ENCODE measurements around the gene MEGF8.
"Not testable (repeated sequence)": the region's sequence is repeated elsewhere in the genome, so short reads cannot be mapped to it uniquely, and the experiment has no call there.

Gene MEGF8

GRCh38 chr19:42306646-42307045 lies 18.8 kb upstream of the MEGF8 start:
- DNase-seq: no peak

- DNase-seq: no peak
Measured at GRCh38 chr19:42309686-42310085, 15.7 kb upstream of the MEGF8 start.

- DNase-seq: no peak
Measured at GRCh38 chr19:42311657-42312056, 13.8 kb upstream of the MEGF8 start.

DNA sequence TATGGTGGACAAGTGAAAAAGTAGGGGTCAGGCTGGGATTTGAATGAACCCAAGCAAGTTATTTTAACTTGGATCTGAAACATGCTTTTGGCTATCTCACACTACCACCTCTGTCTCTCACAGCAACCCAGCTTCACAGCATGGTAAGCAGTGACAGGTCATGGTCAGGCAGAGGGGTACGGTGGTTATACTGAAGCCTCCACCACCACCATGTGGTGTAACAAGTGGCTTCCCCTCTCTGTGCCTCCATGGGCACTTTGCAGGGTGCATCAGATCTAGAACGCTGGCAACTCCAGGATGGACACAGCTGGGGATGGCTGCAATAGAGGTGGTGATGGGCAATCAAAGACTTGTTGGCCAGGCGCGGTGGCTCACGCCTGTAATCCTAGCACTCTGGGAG lies 13.1 kb upstream of the MEGF8 start:
- no peak for DNase-seq

GRCh38 chr19:42313096-42313839 lies 12.2 kb upstream of the MEGF8 start, which contains the start of gene TMEM145:
Gene TMEM145, plus strand, starts transcription at chr19:42313309. Its CDS starts 68 bp downstream, at chr19:42313377.
- no peak for DNase-seq

DNA sequence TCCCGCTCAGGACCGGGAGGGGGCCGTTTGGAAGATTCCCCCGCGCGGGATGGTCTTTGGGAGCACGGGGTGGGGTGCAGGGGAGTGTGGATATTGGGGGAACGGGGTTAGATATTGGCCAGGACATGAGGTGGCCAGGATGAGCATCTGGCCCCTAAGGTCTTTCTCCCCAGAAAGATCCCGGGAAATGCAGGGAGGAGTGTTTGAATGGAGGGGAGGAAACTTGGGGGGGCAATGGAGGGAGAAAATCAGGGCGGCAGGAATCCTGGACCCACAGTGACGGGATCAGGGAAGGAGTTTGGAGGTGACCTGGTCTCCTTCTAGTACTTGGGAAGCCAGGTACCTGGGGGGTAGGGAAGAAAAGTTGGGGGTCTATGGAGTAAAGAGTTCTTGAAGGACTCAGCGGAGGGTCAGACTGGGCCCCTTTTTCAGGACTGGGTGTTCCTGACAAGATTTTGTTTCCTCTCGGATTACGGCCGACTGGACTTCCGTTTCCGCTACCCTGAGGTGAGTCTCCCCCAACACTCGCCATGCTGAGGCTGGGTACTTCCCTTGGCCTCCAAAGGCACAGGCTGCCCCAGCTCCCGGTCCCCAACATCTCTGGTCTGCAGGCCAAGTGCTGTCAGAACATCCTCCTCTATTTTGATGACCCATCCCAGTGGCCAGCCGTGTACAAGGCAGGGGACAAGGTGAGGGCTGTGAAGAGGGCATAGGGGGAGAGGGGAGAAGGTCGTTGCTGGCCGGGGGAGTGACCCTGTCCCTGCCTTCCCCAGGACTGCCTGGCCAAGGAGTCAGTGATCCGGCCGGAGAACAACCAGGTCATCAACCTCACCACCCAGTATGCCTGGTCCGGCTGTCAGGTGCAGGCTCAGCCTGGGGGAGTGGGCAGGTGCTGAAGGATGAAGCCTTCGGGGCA lies 11.3 kb upstream of the MEGF8 start:
- DNase-seq: no peak

DNA sequence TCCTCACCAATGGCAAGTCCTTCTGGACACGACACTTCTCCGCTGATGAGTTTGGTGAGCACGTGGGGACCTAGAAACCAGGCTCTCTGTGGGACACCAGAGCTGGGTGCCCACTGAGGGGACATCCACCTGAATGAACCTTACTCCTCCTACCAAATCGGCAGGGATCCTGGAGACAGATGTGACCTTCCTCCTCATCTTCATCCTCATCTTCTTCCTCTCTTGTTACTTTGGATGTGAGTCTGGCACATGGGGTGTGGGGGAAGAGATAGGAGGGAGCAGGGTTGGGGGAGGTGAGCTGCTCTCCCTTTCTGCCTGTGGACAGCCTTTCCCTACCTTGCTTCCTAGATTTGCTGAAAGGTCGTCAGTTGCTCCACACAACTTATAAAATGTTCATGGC lies 10.4 kb upstream of the MEGF8 start:
- DNase-seq: no peak

GRCh38 chr19:42316223-42317211 lies 8.9 kb upstream of the MEGF8 start:
- DNase-seq: no peak

GRCh38 chr19:42317535-42317934 lies 7.9 kb upstream of the MEGF8 start:
- no peak for DNase-seq

DNA sequence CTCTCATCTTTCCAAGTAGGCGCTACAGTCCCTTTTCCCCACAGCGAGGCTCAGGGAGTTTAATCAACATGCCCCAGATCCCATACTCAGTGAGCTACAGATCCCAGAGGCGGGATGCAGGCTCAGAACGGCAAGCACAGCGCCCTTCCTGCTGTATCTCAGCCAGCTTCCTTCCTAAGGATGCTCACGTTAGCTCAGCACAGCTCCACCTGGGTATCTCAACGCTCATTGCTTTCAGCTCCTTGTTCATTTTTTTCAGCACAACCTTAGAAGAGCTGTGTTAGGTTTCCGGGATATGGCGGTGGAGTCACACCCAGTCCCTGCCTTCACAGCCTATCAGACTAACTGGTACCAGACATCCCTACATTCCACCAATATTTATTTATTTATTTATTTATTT lies 3.1 kb upstream of the MEGF8 start:
- no peak for DNase-seq

DNA sequence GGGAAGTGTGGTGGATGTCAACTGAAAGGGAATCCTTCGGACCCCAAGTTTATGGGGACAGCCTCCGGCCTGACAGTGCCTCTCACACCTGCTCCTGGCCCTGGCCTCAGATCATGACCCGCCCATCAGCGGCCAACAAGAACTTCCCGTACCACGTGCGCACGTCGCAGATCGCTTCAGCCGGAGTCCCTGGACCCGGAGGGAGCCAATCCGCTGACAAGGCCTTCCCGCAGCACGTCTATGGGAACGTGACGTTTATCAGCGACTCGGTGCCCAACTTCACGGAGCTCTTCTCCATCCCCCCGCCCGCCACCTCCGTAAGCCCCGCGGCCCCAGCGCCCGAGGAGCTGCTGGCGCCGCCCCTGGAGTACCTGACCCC lies 2.0 kb upstream of the MEGF8 start:
- no peak for DNase-seq

DNA sequence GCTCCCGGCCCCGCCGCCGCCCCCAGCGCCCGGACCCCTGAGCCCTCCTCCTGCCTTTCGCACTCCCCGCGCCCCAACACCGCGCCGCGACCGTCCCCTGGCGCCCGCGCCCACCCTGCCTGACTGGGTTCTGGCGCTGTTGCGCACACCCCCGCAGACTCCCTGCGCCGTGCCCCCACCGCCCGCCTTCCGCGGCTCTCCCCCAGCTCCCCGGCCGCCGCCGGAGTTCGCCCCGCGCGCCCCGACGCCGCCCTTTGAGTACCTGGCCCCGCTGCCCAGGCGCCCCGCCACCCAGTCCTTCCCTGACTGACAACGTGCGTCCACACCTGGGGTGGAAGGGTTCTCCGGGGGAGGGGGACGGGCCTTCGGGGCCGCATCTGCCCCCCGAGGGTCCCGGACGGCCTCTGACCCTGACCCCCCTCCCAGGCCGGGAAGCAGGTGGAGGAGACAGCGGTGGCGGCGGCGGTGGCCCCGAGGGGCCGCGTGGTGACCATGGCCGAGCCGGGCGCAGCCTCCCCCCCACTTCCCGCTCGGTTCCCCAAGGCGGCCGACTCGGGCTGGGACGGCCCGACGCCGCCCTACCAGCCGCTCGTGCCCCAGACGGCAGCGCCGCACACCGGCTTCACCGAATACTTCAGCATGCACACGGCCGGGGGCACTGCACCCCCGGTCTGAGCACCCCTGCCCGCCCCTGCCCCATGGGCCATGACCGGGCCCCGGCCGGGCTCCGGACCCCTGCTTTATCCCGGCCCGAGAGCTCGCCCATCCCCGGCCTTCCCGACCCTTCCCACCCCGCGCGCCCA lies 1.4 kb upstream of the MEGF8 start:
- DNase-seq: no peak

GRCh38 chr19:42324655-42325307 lies 654 bp upstream of the MEGF8 start:
- no peak for DNase-seq

DNA sequence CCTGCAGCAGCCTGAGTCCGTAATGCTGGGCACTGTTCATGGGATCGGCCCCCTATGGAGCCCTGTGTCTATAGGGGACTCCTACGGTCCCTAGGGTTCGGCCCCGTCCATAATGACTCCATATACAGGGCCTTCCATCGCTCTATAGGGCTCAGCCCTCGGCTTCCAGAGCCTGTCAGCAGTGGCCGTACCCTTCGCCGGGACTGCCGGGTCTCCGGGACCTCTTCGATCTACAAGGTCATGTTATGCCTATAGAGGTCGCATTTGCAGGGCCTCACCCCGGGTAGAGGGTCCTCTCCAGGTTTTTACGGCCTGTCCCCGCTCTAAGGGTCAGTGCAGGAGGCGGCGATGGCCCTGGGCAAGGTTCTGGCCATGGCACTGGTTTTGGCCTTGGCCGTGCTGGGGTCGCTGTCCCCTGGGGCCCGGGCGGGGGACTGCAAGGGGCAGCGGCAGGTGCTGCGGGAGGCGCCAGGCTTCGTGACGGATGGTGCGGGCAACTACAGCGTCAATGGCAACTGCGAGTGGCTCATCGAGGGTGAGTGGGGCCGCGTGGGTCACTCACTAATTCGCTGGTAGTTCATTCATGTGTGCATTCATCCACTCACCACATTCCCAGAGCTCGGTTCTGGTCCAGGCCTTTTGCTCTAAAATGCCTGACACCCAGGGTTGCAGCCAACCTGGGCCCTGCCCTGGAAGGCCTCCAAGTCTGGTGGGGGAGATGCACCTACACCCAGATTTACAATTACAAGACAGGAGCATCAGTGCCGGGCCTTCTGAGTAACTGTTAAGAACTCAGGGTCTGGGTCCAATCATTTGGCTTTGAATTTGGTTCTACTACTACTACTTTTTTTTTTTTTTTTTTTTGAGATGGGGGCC lies 699 bp downstream of the MEGF8 start:
- DNase-seq: no peak

DNA sequence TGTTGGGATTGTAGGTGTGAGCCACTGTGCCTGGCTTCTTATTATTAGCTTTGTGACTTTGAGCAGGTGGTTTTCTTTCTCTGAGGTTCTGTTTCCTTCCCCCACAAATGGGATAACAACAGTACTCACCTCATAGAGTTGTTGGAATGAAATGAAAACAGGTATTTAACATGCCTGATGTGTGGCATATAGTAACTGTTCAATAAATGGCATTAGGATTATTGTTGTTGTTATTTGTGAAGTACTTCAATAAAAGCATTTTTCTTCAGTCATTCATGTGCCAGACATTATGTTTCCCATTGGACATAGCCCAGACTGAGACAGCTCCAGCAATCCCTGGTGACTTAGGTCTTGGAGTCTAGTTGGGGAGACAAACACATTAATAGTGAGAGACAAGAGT lies 1.5 kb downstream of the MEGF8 start:
- no peak for DNase-seq

DNA sequence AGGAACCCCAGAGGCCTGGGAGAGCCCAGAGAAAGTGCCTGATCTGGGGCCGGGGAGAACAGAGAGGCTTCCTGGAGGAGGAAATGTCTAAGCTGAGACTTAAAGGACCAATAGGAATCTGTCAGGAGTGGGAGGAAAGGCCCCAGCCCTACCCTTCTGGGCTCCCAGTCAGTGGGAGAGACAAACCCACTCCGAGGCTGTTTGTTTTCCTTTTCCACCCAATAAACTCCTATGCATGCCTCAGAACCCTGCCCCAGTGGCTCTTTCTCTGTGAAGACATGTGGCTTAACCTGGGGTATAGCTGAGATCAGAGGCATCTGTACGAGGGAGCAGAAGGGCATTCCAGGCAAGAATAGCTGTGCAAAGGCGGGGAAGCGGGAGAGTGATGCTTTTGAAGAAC lies 1.9 kb downstream of the MEGF8 start:
- DNase-seq: no peak

DNA sequence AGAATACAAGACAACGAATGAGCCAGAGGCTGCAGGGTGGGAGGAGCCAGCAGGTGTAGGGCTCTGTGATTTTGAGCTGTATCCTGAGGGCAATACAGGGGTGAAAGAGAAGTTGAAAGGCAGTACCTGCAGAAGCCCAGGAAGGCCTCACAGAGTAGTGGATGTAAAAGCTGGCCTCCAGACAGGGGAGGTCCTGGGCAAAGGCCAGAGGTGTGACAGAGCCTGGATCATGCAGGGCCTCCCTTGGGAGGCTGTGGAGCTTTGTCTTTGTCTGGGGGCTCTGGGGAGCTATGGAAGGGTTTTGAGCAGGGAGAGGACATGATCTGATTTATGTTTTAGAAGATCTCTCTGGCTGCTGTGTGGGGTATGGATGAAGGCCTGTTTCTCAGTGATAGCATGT lies 2.7 kb downstream of the MEGF8 start:
- DNase-seq: no peak

- no peak for DNase-seq
Measured at GRCh38 chr19:42328854-42329253, 3.4 kb downstream of the MEGF8 start.

DNA sequence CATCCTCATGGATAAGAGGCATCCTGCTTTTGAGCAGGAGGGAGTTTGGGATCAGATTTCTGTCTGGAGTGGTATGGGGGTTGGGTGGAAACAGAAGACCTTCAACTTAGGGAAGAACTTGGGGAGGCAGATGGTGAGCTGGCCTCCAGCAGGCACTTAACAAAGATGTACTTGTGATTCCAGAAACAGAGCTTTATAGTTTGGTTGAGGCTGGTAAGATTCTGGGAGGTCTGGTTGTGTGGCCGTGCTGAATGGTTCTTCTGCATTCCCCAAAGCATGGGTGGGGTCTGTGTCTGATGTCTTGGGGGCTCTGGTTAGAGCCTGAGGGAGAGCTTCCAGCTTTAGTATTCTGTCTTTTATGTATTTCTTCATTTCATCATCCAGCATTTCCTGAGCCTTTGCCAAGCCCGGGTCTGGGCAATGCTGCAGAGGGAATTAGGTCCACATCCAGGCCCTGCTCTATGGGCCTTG lies 4.8 kb downstream of the MEGF8 start:
- DNase-seq: no peak

DNA sequence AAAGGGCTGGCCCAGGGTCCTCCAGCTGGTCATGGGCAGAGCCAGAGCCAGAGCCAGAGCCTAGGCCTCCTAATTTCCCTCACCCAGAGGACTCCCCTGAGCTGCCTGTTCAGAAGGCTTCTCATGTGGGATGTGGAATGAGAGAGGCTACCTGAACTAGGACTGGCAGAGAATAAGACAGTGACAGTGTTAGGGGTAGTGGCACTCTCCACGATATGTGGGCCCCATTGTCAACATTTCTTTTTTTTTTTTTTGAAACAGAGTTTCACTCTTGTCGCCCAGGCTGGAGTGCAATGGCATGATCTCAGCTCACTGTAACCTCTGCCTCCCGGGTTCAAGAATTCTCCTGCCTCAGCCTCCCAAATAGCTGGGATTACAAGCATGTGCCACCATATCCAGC lies 5.9 kb downstream of the MEGF8 start:
- DNase-seq: not testable (repeated sequence)
